Pancreas (tissue), 10 donors: ENCODE results near the gene DAB2IP. TPM values are rescaled to one million over a fixed set of nuclear protein-coding genes. Genes with fewer than 3 reads are reported as not detected.
"Not testable (repeated sequence)": the region's sequence is repeated elsewhere in the genome, so short reads cannot be mapped to it uniquely, and the experiment has no call there.

Source experiments
- ATAC-seq, 4 donors: fragments of 200-7000 bp; cut with Tn5 transposase; one replicate each; pipeline versions ENCODE4 v1.8.0 to v1.9.1; 2020; ENCODE audit warnings: mild to moderate bottlenecking in 4 of 4, moderate library complexity in 4 of 4
- DNase-seq, 6 donors: peaks; one replicate each; pipeline ENCODE4 v3.0.0-alpha.2; 2020
- FAIRE-seq: peaks from 2 replicates; lab custom pipeline; 2012; peaks lifted over from hg19 to GRCh38; lab: Jason Lieb, UNC
- H3K27ac ChIP-seq, 4 donors: fragments of 200-600 bp; sonication (generic); 1 replicate in 3 of 4; 2 replicates in 1 of 4; pipeline versions ENCODE4 v1.5.0 to v1.8.0; 2020
- H3K27me3 ChIP-seq, 4 donors: fragments of 200-600 bp; one replicate each; pipeline ENCODE4 v1.8.0; 2021
- H3K36me3 ChIP-seq, 3 donors: fragments of 200-600 bp; sonication (generic) in 1 of 3; one replicate each; pipeline versions ENCODE4 v1.5.0 to v1.8.0; 2020 to 2021
- H3K4me1 ChIP-seq, 3 donors: fragments of 200-600 bp; one replicate each; pipeline ENCODE4 v1.8.0; 2021
- H3K4me3 ChIP-seq, 4 donors: fragments of 200-600 bp; sonication (generic) in 2 of 4; one replicate each; pipeline versions ENCODE4 v1.5.0 to v1.8.0; 2020 to 2021
- H3K9me3 ChIP-seq, 4 donors: fragments of 200-600 bp; one replicate each; pipeline ENCODE4 v1.8.0; 2021
- CTCF ChIP-seq, 4 donors: fragments of 200-600 bp; sonication (generic) in 3 of 4; IDR thresholded peaks; one replicate each; pipeline versions ENCODE4 v1.5.0 to v1.8.0; 2021; ENCODE audit warnings: antibody characterized with exemption in 4 of 4
- WGBS, 2 donors: extraction: QIAGEN DNeasy Blood & Tissue Kit; methylation state at CpG; one replicate each; pipeline ENCODE4 v1.1.7; 2013; 5-methylcytosine and 5-hydroxymethylcytosine counted together
- intact Hi-C, 3 donors: fragments of 100-400 bp; cut with DNase I; formaldehyde crosslinking; loops; one replicate each; pipeline versions ENCODE4 v1.11.1 to v1.14.2; 2022
- polyA plus RNA-seq, 2 donors: library from polyadenylated mRNA; stranded (reverse); fragments of 200-250 nt; gene quantifications; one replicate each; pipeline ENCODE4 v1.2.3, GENCODE V29; 2013
- total RNA-seq, 6 donors: library from RNA; stranded (reverse); fragmentation: NEBNext Ultra II Directional in 4 of 6; extraction: Animal tissue kit (Norgen Biotek cat#: 25700) in 4 of 6; gene quantifications; one replicate each; pipeline versions ENCODE4 v1.2.1 to v1.2.4, GENCODE V29; 2021 to 2023
- donor health status: healthy with polysubstance abuse.
- donor health status: DM: no; HTN: no; CAD: no; lungs with moderate emphysema.
- donor health status: DM: no; HTN: no; CAD: no.
- donor health status: control.
- donor health status: control.
- donor health status: Bipolar disorder and iron deficiency.
- donor health status: DM: yes; HTN: yes; CAD: no.
- donor health status: DM: no; HTN: no; CAD: no.
- donor health status: DM: no; HTN: no; CAD: no.
- donor health status: DM: yes; HTN: yes; CAD: no.

Gene DAB2IP
- total and polyA plus RNA-seq, 8 donors = 14.7 to 52.1 (median 25.3) TPM

GRCh38 chr9:121738968-121739367 is 87.5 kb downstream of the DAB2IP start:
- peak overlapping the region in 2 of 4 donors; percentile 87 to 89 for H3K27ac ChIP-seq

GRCh38 chr9:121739971-121740370 is 88.5 kb downstream of the DAB2IP start:
- Histone ChIP-seq H3K27me3 (no peaks in the 10 kb centered on the region), H3K27ac (peak overlapping the region in 2 of 4 donors; percentile 22 to 89), H3K4me1 (peaks cover 29 to 62% (median 29%) of the 10 kb centered on the region in 3 donors), H3K4me3 (no peak overlapping the region), H3K36me3 (no peaks in the 10 kb centered on the region), H3K9me3 (no peaks in the 10 kb centered on the region)
- ATAC-seq (no peak), DNase-seq (no peak), FAIRE-seq (no peak)
- no peak for TF ChIP-seq CTCF (IDR thresholded peaks at IDR 0.05)
- WGBS, 2 donors = 77 to 78% methylated on average over 7 of the region's 7 CpGs
- intact Hi-C loops = no loop called here

More at GRCh38 chr9:121738968-121739367, 87.5 kb downstream of the DAB2IP start:
- Histone ChIP-seq H3K4me1 (peaks cover 27 to 56% (median 29%) of the 10 kb centered on the region in 3 donors), H3K9me3 (no peaks in the 10 kb centered on the region), H3K4me3 (no peak overlapping the region), H3K36me3 (no peaks in the 10 kb centered on the region), H3K27me3 (no peaks in the 10 kb centered on the region)
- no peak for TF ChIP-seq CTCF (IDR thresholded peaks at IDR 0.05)
- FAIRE-seq (no peak), ATAC-seq (no peak), DNase-seq (peak in 1 of 6 donors; percentile 45)
- 20 to 46% methylated on average over 1 of the region's 1 CpG for WGBS, 2 donors
- intact Hi-C loops = no loop called here

GRCh38 chr9:121741228-121741918 is 89.9 kb downstream of the DAB2IP start:
- FAIRE-seq = no peak
- H3K9me3 ChIP-seq = no peaks in the 10 kb centered on the region
- H3K4me1 ChIP-seq = peaks cover 22 to 55% (median 25%) of the 10 kb centered on the region in 3 donors
- H3K27me3 ChIP-seq = no peaks in the 10 kb centered on the region
- WGBS, 2 donors = 75 to 80% methylated on average over 10 of the region's 10 CpGs
- no peak overlapping the region for H3K4me3 ChIP-seq
- no peaks in the 10 kb centered on the region for H3K36me3 ChIP-seq
- intact Hi-C loops = no loop called here
- H3K27ac ChIP-seq = peak overlapping the region in 2 of 4 donors; percentile 90
- no peak for ATAC-seq
- no peak for DNase-seq
- TF ChIP-seq CTCF (IDR thresholded peaks at IDR 0.05) = no peak

GRCh38 chr9:121741919-121742283 is 90.5 kb downstream of the DAB2IP start:
- H3K9me3 ChIP-seq, H3K36me3 ChIP-seq, H3K27me3 ChIP-seq, ATAC-seq, FAIRE-seq, H3K4me3 ChIP-seq, DNase-seq, intact Hi-C loops: not testable (repeated sequence)
- 51 to 59% methylated on average over 4 of the region's 4 CpGs for WGBS, 2 donors
- H3K4me1 ChIP-seq = peaks cover 22 to 55% (median 22%) of the 10 kb centered on the region in 3 donors
- peak overlapping the region in 2 of 4 donors; percentile 90 for H3K27ac ChIP-seq

GRCh38 chr9:121742923-121743322 is 91.5 kb downstream of the DAB2IP start:
- DNase-seq = no peak
- peak overlapping the region; percentile 40 to 90 (median 79) for H3K27ac ChIP-seq
- H3K4me1 ChIP-seq = peaks cover 14 to 49% (median 14%) of the 10 kb centered on the region in 3 donors
- intact Hi-C loops = no loop called here
- ATAC-seq = no peak
- no peaks in the 10 kb centered on the region for H3K36me3 ChIP-seq
- 61 to 67% methylated on average over 3 of the region's 3 CpGs for WGBS, 2 donors
- no peak for TF ChIP-seq CTCF (IDR thresholded peaks at IDR 0.05)
- H3K4me3 ChIP-seq = peak overlapping the region in 1 of 4 donors; percentile 52
- no peaks in the 10 kb centered on the region for H3K9me3 ChIP-seq
- FAIRE-seq = no peak
- H3K27me3 ChIP-seq = no peaks in the 10 kb centered on the region
